Liver (tissue), 9 donors: ENCODE measurements around the gene NTNG2. TPM values are rescaled to one million over a fixed set of nuclear protein-coding genes. Genes with fewer than 3 reads are reported as not detected.
A peak's percentile ranks its signal among the peaks of the same experiment; 100 is the strongest.

Experiments
- DNase-seq: peaks from one replicate; pipeline ENCODE4 v3.0.0-alpha.2; 2017; ENCODE audit warnings: low spot score
- H3K27ac ChIP-seq, 2 donors: one replicate each; pipeline ENCODE4 v1.7.0; 2013; ENCODE audit warnings: inconsistent platforms in 2 of 2, low read length in 2 of 2, control low read depth in 1 of 2, low read depth in 1 of 2, mild to moderate bottlenecking in 1 of 2
- H3K27me3 ChIP-seq, 4 donors: one replicate each; pipeline versions ENCODE4 v1.6.1 to v1.7.0; 2013; ENCODE audit warnings: low read length in 3 of 4, inconsistent platforms in 1 of 4, mild to moderate bottlenecking in 1 of 4, moderate library complexity in 1 of 4; ENCODE audit not compliant: control insufficient read depth in 4 of 4, insufficient read depth in 4 of 4
- H3K36me3 ChIP-seq, 4 donors: one replicate each; pipeline versions ENCODE4 v1.6.1 to v1.7.0; 2013; ENCODE audit warnings: low read length in 3 of 4, mild to moderate bottlenecking in 3 of 4, low read depth in 1 of 4, moderate library complexity in 1 of 4; ENCODE audit not compliant: control insufficient read depth in 4 of 4, insufficient read depth in 3 of 4
- H3K4me1 ChIP-seq, 4 donors: one replicate each; pipeline versions ENCODE4 v1.6.1 to v1.7.0; 2013; ENCODE audit warnings: low read length in 3 of 4, mild to moderate bottlenecking in 3 of 4, moderate library complexity in 1 of 4; ENCODE audit not compliant: control insufficient read depth in 4 of 4, insufficient read depth in 4 of 4
- H3K4me3 ChIP-seq, 3 donors: one replicate each; pipeline versions ENCODE4 v1.6.1 to v1.7.0; 2013; ENCODE audit warnings: low read length in 3 of 3, control low read depth in 1 of 3, low read depth in 1 of 3, mild to moderate bottlenecking in 1 of 3
- H3K9ac ChIP-seq, 2 donors: one replicate each; pipeline ENCODE4 v1.7.0; 2013; ENCODE audit warnings: low read length in 2 of 2, mild to moderate bottlenecking in 2 of 2, moderate library complexity in 2 of 2, control low read depth in 1 of 2, low read depth in 1 of 2
- H3K9me3 ChIP-seq, 4 donors: one replicate each; pipeline versions ENCODE4 v1.6.1 to v1.7.0; 2013; ENCODE audit warnings: low read length in 3 of 4; ENCODE audit not compliant: control insufficient read depth in 4 of 4
- CTCF ChIP-seq: fragments of 150-350 bp; IDR thresholded peaks from 2 replicates; pipeline ENCODE4 v1.5.1; 2017; ENCODE audit warnings: improper control_type of control experiment, low read depth, low read length; ENCODE audit not compliant: missing input control
- EGR1 ChIP-seq, 2 donors: IDR thresholded peaks; 2 replicates each; pipeline ENCODE4 v1.6.1; 2016 to 2018; ENCODE audit warnings: antibody characterized with exemption in 2 of 2, low read depth in 2 of 2
- FOXA2 ChIP-seq: IDR thresholded peaks from 2 replicates; pipeline ENCODE4 v1.6.1; 2016; ENCODE audit warnings: antibody characterized with exemption
- GABPA ChIP-seq, 2 donors: IDR thresholded peaks in 1 of 2; conservative IDR thresholded peaks in 1 of 2; 2 replicates each; pipeline ENCODE4 v1.6.1; 2016; ENCODE audit warnings: antibody characterized with exemption in 2 of 2, mild to moderate bottlenecking in 1 of 2, moderate library complexity in 1 of 2
- HNF4A ChIP-seq, 2 donors: conservative IDR thresholded peaks; 2 replicates each; pipeline ENCODE4 v1.6.1; 2016; ENCODE audit warnings: antibody characterized with exemption in 2 of 2, mild to moderate bottlenecking in 2 of 2
- HNF4G ChIP-seq: IDR thresholded peaks from 2 replicates; pipeline ENCODE4 v1.6.1; 2016; ENCODE audit warnings: antibody characterized with exemption
- JUND ChIP-seq, 2 donors: IDR thresholded peaks; 2 replicates each; pipeline ENCODE4 v1.6.1; 2016; ENCODE audit warnings: antibody characterized with exemption in 2 of 2
- NR2F2 ChIP-seq: IDR thresholded peaks from 2 replicates; pipeline ENCODE4 v1.6.1; 2016; ENCODE audit warnings: antibody characterized with exemption
- RAD21 ChIP-seq, 2 donors: IDR thresholded peaks; 2 replicates each; pipeline ENCODE4 v1.6.1; 2016; ENCODE audit warnings: antibody characterized with exemption in 2 of 2, mild to moderate bottlenecking in 2 of 2
- REST ChIP-seq: IDR thresholded peaks from 2 replicates; pipeline ENCODE4 v1.6.1; 2016; ENCODE audit warnings: antibody characterized with exemption, mild to moderate bottlenecking
- RXRA ChIP-seq, 2 donors: IDR thresholded peaks; 2 replicates each; pipeline ENCODE4 v1.6.1; 2017 to 2018; ENCODE audit warnings: antibody characterized with exemption in 2 of 2, mild to moderate bottlenecking in 1 of 2
- SP1 ChIP-seq: IDR thresholded peaks from 2 replicates; pipeline ENCODE4 v1.6.1; 2018; ENCODE audit warnings: antibody characterized with exemption, mild to moderate bottlenecking
- TAF1 ChIP-seq: conservative IDR thresholded peaks from 2 replicates; pipeline ENCODE4 v1.6.1; 2016; ENCODE audit warnings: antibody characterized with exemption, mild to moderate bottlenecking
- YY1 ChIP-seq: IDR thresholded peaks from 2 replicates; pipeline ENCODE4 v1.6.1; 2016; ENCODE audit warnings: antibody characterized with exemption, mild to moderate bottlenecking
- WGBS: extraction: QIAGEN DNeasy Blood & Tissue Kit; methylation state at CpG from one replicate; pipeline ENCODE4 v1.1.7; 2013; 5-methylcytosine and 5-hydroxymethylcytosine counted together
- polyA plus RNA-seq, 2 donors: library from polyadenylated mRNA; stranded (reverse) in 1 of 2; unstranded in 1 of 2; fragments of 200-250 nt in 1 of 2; fragments of >200 nt in 1 of 2; fragmentation: Nextera tagmentation in 1 of 2; extraction: Ambion mirVana in 1 of 2; gene quantifications; one replicate each; pipeline versions ENCODE4 v1.2.1 to v1.2.3, GENCODE V29; 2013 to 2015
- total RNA-seq, 2 donors: library from RNA; depleted of rRNA; stranded (reverse); fragments of >200 nt; gene quantifications; one replicate each; pipeline ENCODE4 v1.2.3, GENCODE V29; 2014
- TF ChIP-seq, protein P1 (sequence below): IDR thresholded peaks from 2 replicates; pipeline ENCODE4 v1.6.1; 2016; ENCODE audit warnings: antibody characterized with exemption
- TF ChIP-seq, protein P2 (sequence below): IDR thresholded peaks from 2 replicates; pipeline ENCODE4 v1.6.1; 2016; ENCODE audit warnings: antibody characterized with exemption
- donor health status: healthy.
- donor health status: healthy.
- donor health status: healthy.
- donor health status: healthy.
- donor health status: healthy.

The NTNG2 gene
- total and polyA plus RNA-seq, 4 donors = 0.12 to 0.42 (median 0.28) TPM; not detected in 1

DNA sequence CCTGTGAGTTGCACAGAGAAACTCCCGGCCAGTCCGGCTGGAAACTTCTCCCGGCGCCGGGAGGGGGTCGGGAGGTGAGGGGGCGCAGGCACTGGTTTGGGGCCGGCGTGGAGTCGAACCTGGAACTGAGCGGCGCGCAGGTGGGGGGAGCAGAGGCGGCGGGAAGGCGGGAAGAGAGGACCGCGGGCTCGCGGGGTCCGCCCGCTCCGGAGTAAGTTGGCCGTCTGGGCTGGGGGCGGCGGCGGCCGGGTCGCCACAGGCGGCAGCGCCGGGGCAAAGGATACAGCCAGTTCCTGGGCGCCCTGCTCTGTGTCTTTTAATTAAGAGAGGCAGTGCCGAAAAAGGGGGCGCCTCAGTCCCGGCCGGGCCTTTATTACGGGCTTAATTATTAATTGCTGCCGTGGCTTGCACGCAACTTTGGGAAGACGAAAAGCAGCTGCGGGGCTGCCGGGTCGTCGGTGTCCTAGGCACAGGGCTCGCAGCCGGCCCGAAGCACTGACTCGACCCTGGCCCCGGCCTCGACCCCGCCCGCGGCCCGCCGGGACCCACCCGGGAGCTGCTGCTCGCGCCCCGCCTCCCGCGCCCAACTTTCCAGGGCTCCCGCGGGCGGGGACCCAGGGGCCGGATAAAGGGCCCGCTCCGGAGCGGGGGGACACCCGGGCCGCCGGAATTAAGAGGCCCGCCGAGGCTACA is 1.1 kb downstream of the NTNG2 start:
- Histone ChIP-seq H3K9ac (no peak overlapping the region), H3K27ac (no peak overlapping the region), H3K9me3 (no peaks in the 10 kb centered on the region), H3K4me1 (peaks cover 17 to 38% (median 24%) of the 10 kb centered on the region in 4 donors), H3K4me3 (peak overlapping the region in 2 of 3 donors; percentile 32 to 78), H3K36me3 (no peaks in the 10 kb centered on the region), H3K27me3 (peaks cover 0 to 10% (median 5%) of the 10 kb centered on the region in 4 donors)
- 1% methylated on average over 74 of the region's 74 CpGs for WGBS
- no peak for DNase-seq
- TF ChIP-seq FOXA2 = no peak
- no peak for TF ChIP-seq JUND (IDR thresholded peaks at IDR 0.05)
- TF ChIP-seq TAF1 = no peak
- no peak for TF ChIP-seq RAD21 (IDR thresholded peaks at IDR 0.05)
- TF ChIP-seq HNF4A (conservative IDR thresholded peaks at IDR 0.05) = no peak

DNA sequence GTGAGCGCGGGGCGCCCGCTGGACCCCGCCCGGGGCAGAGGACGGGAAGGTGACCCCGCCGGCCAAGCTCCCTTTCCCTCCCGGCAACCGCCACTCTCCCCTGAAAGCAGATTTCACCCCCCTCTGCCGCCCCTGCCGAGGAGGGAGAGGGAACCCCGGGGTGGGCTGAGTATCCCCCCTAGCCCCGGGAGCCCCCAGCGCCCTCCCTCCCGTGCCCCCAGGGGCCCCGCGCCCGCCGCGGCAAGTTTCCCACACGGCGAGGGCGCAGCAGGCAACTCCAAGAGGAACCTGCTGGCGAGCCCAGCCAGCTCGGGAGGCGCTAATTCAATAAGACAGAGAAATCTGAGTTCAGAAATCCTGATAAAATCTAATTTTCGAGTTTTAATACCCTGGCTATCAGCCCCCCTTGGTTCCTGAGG is 1.6 kb downstream of the NTNG2 start:
- no peak for DNase-seq
- TF ChIP-seq SP1 = no peak
- TF ChIP-seq EGR1 (IDR thresholded peaks at IDR 0.05; ENCODE audit: low read depth in 2 of 2) = no peak
- TF ChIP-seq NR2F2 = no peak
- no peak for TF ChIP-seq GABPA (IDR thresholded peaks at IDR 0.05 in 1 of 2, conservative IDR thresholded peaks at IDR 0.05 in 1 of 2)
- TF ChIP-seq, protein P1, sequence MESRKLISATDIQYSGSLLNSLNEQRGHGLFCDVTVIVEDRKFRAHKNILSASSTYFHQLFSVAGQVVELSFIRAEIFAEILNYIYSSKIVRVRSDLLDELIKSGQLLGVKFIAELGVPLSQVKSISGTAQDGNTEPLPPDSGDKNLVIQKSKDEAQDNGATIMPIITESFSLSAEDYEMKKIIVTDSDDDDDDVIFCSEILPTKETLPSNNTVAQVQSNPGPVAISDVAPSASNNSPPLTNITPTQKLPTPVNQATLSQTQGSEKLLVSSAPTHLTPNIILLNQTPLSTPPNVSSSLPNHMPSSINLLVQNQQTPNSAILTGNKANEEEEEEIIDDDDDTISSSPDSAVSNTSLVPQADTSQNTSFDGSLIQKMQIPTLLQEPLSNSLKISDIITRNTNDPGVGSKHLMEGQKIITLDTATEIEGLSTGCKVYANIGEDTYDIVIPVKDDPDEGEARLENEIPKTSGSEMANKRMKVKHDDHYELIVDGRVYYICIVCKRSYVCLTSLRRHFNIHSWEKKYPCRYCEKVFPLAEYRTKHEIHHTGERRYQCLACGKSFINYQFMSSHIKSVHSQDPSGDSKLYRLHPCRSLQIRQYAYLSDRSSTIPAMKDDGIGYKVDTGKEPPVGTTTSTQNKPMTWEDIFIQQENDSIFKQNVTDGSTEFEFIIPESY = no peak
- TF ChIP-seq YY1 = no peak
- no peak for TF ChIP-seq RAD21 (IDR thresholded peaks at IDR 0.05)
- no peak for TF ChIP-seq TAF1
- TF ChIP-seq REST = no peak
- TF ChIP-seq, protein P2, sequence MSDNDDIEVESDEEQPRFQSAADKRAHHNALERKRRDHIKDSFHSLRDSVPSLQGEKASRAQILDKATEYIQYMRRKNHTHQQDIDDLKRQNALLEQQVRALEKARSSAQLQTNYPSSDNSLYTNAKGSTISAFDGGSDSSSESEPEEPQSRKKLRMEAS = no peak
- TF ChIP-seq RXRA (IDR thresholded peaks at IDR 0.05) = no peak
- TF ChIP-seq HNF4G = no peak
- TF ChIP-seq FOXA2 = no peak
- TF ChIP-seq JUND (IDR thresholded peaks at IDR 0.05) = no peak
- no peak for TF ChIP-seq CTCF
- no peak overlapping the region for H3K9ac ChIP-seq
- 2% methylated on average over 29 of the region's 29 CpGs for WGBS
- no peaks in the 10 kb centered on the region for H3K36me3 ChIP-seq
- peak overlapping the region in 1 of 3 donors; percentile 78 for H3K4me3 ChIP-seq
- H3K9me3 ChIP-seq = no peaks in the 10 kb centered on the region
- no peak overlapping the region for H3K27ac ChIP-seq
- H3K4me1 ChIP-seq = peaks cover 17 to 38% (median 24%) of the 10 kb centered on the region in 4 donors
- peaks cover 0 to 9% (median 4%) of the 10 kb centered on the region in 4 donors for H3K27me3 ChIP-seq
